IMR-90 (cell line): Measurements from ENCODE around the gene OPHN1. TPM values are rescaled to one million over a fixed set of nuclear protein-coding genes. Genes with fewer than 3 reads are reported as not detected.

ENCODE experiments used
- ATAC-seq: fragments of 200-7000 bp; cut with Tn5 transposase; 2 replicates; pipeline ENCODE4 v1.9.1; 2020; ENCODE audit warnings: low read depth, mild to moderate bottlenecking, moderate library complexity
- BruUV-seq: library from RNA; stranded (reverse); fragments of 400-500 nt; replicated peaks from 2 replicates; lab custom pipeline; 2021; lab: Mats Ljungman, UMichigan
- CTCF ChIA-PET: fragments of 300-600 bp; formaldehyde crosslinking; extraction: SDS; loops from one replicate; lab custom pipeline; 2021; ENCODE audit warnings: antibody characterized with exemption; lab: Yijun Ruan, JAX
- POLR2A ChIA-PET: fragments of 300-600 bp; sonication (Branson Sonifier 250); formaldehyde crosslinking; loops from one replicate; lab custom pipeline; 2022; ENCODE audit warnings: antibody characterized with exemption; ENCODE audit not compliant: unreplicated experiment; lab: Charles Lee
- DNase-seq: peaks from one replicate; pipeline ENCODE4 v3.0.0; 2013
- H2AFZ ChIP-seq: replicated peaks from 2 replicates; pipeline ENCODE3; 2013; ENCODE audit warnings: low read length, mild to moderate bottlenecking; ENCODE audit not compliant: poor library complexity
- H2AK5ac ChIP-seq: 2 replicates; pipeline ENCODE4 v1.6.1; 2013; ENCODE audit warnings: low read depth, low read length, inconsistent platforms
- H2AK9ac ChIP-seq: replicated peaks from 2 replicates; pipeline ENCODE3; 2013; ENCODE audit warnings: mild to moderate bottlenecking, low read depth, low read length, moderate library complexity; ENCODE audit not compliant: poor library complexity
- H2BK120ac ChIP-seq: 2 replicates; pipeline ENCODE4 v1.6.1; 2013; ENCODE audit warnings: low read depth, low read length, inconsistent platforms
- H2BK15ac ChIP-seq: 3 replicates; pipeline ENCODE4 v1.6.1; 2013; ENCODE audit warnings: low read depth, low read length, inconsistent platforms
- H2BK20ac ChIP-seq: 2 replicates; pipeline ENCODE4 v1.6.1; 2013; ENCODE audit warnings: low read depth, mild to moderate bottlenecking, inconsistent platforms, low read length, moderate library complexity
- H2BK5ac ChIP-seq: 2 replicates; pipeline ENCODE4 v1.6.1; 2013; ENCODE audit warnings: mild to moderate bottlenecking, low read depth, low read length, inconsistent platforms; ENCODE audit not compliant: poor library complexity, severe bottlenecking
- H3K14ac ChIP-seq: replicated peaks from 2 replicates; pipeline ENCODE4 v1.6.1; 2013; ENCODE audit warnings: low read depth, low read length, inconsistent platforms
- H3K18ac ChIP-seq: 2 replicates; pipeline ENCODE4 v1.6.1; 2013; ENCODE audit warnings: low read depth, low read length, control low read depth
- H3K23ac ChIP-seq: 2 replicates; pipeline ENCODE4 v1.6.1; 2013; ENCODE audit warnings: low read depth, low read length, inconsistent platforms
- H3K27ac ChIP-seq: 2 replicates; pipeline ENCODE4 v1.5.1; 2013; ENCODE audit warnings: mild to moderate bottlenecking, control low read depth, low read length; ENCODE audit not compliant: insufficient read depth
- H3K27me3 ChIP-seq: 2 replicates; pipeline ENCODE4 v1.6.1; 2013; ENCODE audit warnings: low read length; ENCODE audit not compliant: control insufficient read depth, insufficient read depth
- H3K36me3 ChIP-seq: 2 replicates; pipeline ENCODE4 v1.6.1; 2013; ENCODE audit warnings: low read length, mixed read lengths; ENCODE audit not compliant: control insufficient read depth, insufficient read depth
- H3K4ac ChIP-seq: 2 replicates; pipeline ENCODE4 v1.6.1; 2013; ENCODE audit warnings: low read depth, low read length, inconsistent platforms
- H3K4me1 ChIP-seq: 2 replicates; pipeline ENCODE4 v1.6.1; 2013; ENCODE audit warnings: low read length, mixed read lengths; ENCODE audit not compliant: control insufficient read depth, insufficient read depth
- H3K4me2 ChIP-seq: 2 replicates; pipeline ENCODE4 v1.6.1; 2013; ENCODE audit warnings: low read depth, mild to moderate bottlenecking, control low read depth, low read length, moderate library complexity
- H3K4me3 ChIP-seq: 2 replicates; pipeline ENCODE4 v1.5.1; 2013; ENCODE audit warnings: low read depth, mild to moderate bottlenecking, control low read depth, low read length, moderate library complexity; ENCODE audit not compliant: insufficient read depth
- H3K56ac ChIP-seq: 2 replicates; pipeline ENCODE4 v1.6.1; 2013; ENCODE audit warnings: low read length, inconsistent platforms; ENCODE audit not compliant: insufficient read depth; ENCODE audit errors: extremely low read depth
- H3K79me1 ChIP-seq, 2 experiments: 2 replicates each; pipeline ENCODE4 v1.6.1; 2013; ENCODE audit warnings: low read length in 2 of 2, inconsistent platforms in 1 of 2, low read depth in 1 of 2
- H3K9ac ChIP-seq: 2 replicates; pipeline ENCODE4 v1.6.1; 2013; ENCODE audit warnings: low read depth, low read length, control low read depth
- H3K9me1 ChIP-seq: 2 replicates; pipeline ENCODE4 v1.6.1; 2013; ENCODE audit warnings: low read length, inconsistent platforms; ENCODE audit not compliant: insufficient read depth
- H3K9me3 ChIP-seq: 2 replicates; pipeline ENCODE4 v1.6.1; 2013; ENCODE audit warnings: low read length; ENCODE audit not compliant: control insufficient read depth, insufficient read depth
- H4K20me1 ChIP-seq: 2 replicates; pipeline ENCODE4 v1.6.1; 2013; ENCODE audit warnings: low read length, inconsistent platforms; ENCODE audit not compliant: insufficient read depth
- H4K5ac ChIP-seq: 2 replicates; pipeline ENCODE4 v1.6.1; 2013; ENCODE audit warnings: mild to moderate bottlenecking, low read depth, low read length, control low read depth
- H4K8ac ChIP-seq, 2 experiments: 2 replicates each; pipeline ENCODE4 v1.6.1; 2013; ENCODE audit warnings: low read depth in 2 of 2, low read length in 2 of 2, control low read depth in 1 of 2, inconsistent platforms in 1 of 2
- H4K91ac ChIP-seq: 2 replicates; pipeline ENCODE4 v1.6.1; 2013; ENCODE audit warnings: low read depth, low read length, inconsistent platforms; ENCODE audit not compliant: insufficient read depth
- BHLHE40 ChIP-seq: fragments of 150-350 bp; IDR thresholded peaks from 2 replicates; pipeline ENCODE4 v1.6.1; 2016; ENCODE audit warnings: mild to moderate bottlenecking, low read depth, low read length
- CEBPB ChIP-seq: IDR thresholded peaks from 2 replicates; pipeline ENCODE4 v1.6.1; 2012; ENCODE audit warnings: low read depth, low read length, improper control_type of control experiment
- CHD1 ChIP-seq: IDR thresholded peaks from 2 replicates; pipeline ENCODE4 v1.6.1; 2012; ENCODE audit warnings: low read depth, low read length, improper control_type of control experiment
- FOS ChIP-seq: fragments of 150-350 bp; IDR thresholded peaks from 2 replicates; pipeline ENCODE4 v1.6.1; 2016; ENCODE audit warnings: low read depth, low read length
- MAFK ChIP-seq: IDR thresholded peaks from 2 replicates; pipeline ENCODE4 v1.6.1; 2012; ENCODE audit warnings: low read depth, low read length, improper control_type of control experiment
- MAZ ChIP-seq: IDR thresholded peaks from 2 replicates; pipeline ENCODE4 v1.6.1; 2012; ENCODE audit warnings: low read depth, mild to moderate bottlenecking, low read length, improper control_type of control experiment, moderate library complexity, borderline replicate concordance
- MXI1 ChIP-seq: IDR thresholded peaks from 2 replicates; pipeline ENCODE4 v1.6.1; 2012; ENCODE audit warnings: low read depth, mild to moderate bottlenecking, low read length, moderate library complexity, borderline replicate concordance
- NFE2L2 ChIP-seq: fragments of 150-350 bp; IDR thresholded peaks from 2 replicates; pipeline ENCODE4 v1.6.1; 2016; ENCODE audit warnings: low read depth, mild to moderate bottlenecking, low read length
- POLR2A ChIP-seq: IDR thresholded peaks from 2 replicates; pipeline ENCODE4 v1.6.1; 2012; ENCODE audit warnings: mild to moderate bottlenecking, low read depth, low read length
- RAD21 ChIP-seq: IDR thresholded peaks from 2 replicates; pipeline ENCODE4 v1.6.1; 2012; ENCODE audit warnings: low read length, improper control_type of control experiment
- RCOR1 ChIP-seq: IDR thresholded peaks from 2 replicates; pipeline ENCODE4 v1.6.1; 2012; ENCODE audit warnings: mild to moderate bottlenecking, low read length, improper control_type of control experiment; ENCODE audit not compliant: insufficient replicate concordance
- RFX5 ChIP-seq: IDR thresholded peaks from 2 replicates; pipeline ENCODE4 v1.8.0; 2012; ENCODE audit warnings: low read depth, mild to moderate bottlenecking, low read length, moderate library complexity
- SMC3 ChIP-seq: fragments of 150-350 bp; IDR thresholded peaks from 2 replicates; pipeline ENCODE4 v1.6.1; 2016; ENCODE audit warnings: low read depth, mild to moderate bottlenecking, antibody characterized with exemption, low read length, moderate library complexity
- USF2 ChIP-seq: fragments of 150-350 bp; IDR thresholded peaks from 2 replicates; pipeline ENCODE4 v1.6.1; 2017; ENCODE audit warnings: mild to moderate bottlenecking, antibody characterized with exemption, low read length, low read depth
- WGBS, 2 experiments: methylation state at CpG; one replicate each; pipeline versions ENCODE4 v1.1.5 to v1.1.7; 2013; ENCODE audit warnings: missing lambda C conversion rate in 2 of 2; ENCODE audit not compliant: insufficient read length in 1 of 2; ENCODE audit errors: extremely low coverage in 2 of 2; 5-methylcytosine and 5-hydroxymethylcytosine counted together
- dilution Hi-C: fragments of 300-500 bp; cut with HindIII; formaldehyde crosslinking; loops from one replicate; pipeline ENCODE4 v1.14.3; 2018; ENCODE audit warnings: low sequenced_read_pairs; ENCODE audit not compliant: unreplicated experiment
- in situ Hi-C: fragments of 300-500 bp; cut with MboI; formaldehyde crosslinking; loops from 3 replicates; pipeline ENCODE4 v1.14.3; 2019; ENCODE audit warnings: low sequenced_read_pairs, inconsistent platforms, mixed read lengths
- intact Hi-C: fragments of 100-400 bp; cut with micrococcal nuclease; formaldehyde crosslinking; loops from 2 replicates; pipeline ENCODE4 v1.10.0; 2022
- polyA plus RNA-seq, 3 experiments: library from polyadenylated mRNA; depleted of rRNA; stranded (reverse); fragments of >200 nt; gene quantifications; 2 replicates each; pipeline ENCODE4 v1.2.3, GENCODE V29; 2012; ENCODE audit warnings: low replicate concordance in 1 of 3
- total RNA-seq: library from RNA; depleted of rRNA; stranded (reverse); fragments of >200 nt; gene quantifications from 2 replicates; pipeline ENCODE4 v1.2.3, GENCODE V29; 2012
- TF ChIP-seq, protein P1 (sequence below): conservative IDR thresholded peaks from 2 replicates; pipeline ENCODE4 v1.5.1; 2012; ENCODE audit warnings: mild to moderate bottlenecking, low read depth, low read length, improper control_type of control experiment
- TF ChIP-seq, protein P2 (sequence below): fragments of 150-350 bp; IDR thresholded peaks from 2 replicates; pipeline ENCODE4 v1.6.1; 2016; ENCODE audit warnings: low read depth, mild to moderate bottlenecking, low read length, moderate library complexity, borderline replicate concordance

OPHN1 gene
- total and polyA plus RNA-seq, 2 of the 4 experiments (the other 2 are of a cell fraction): 4.0 to 13.1 TPM

DNA sequence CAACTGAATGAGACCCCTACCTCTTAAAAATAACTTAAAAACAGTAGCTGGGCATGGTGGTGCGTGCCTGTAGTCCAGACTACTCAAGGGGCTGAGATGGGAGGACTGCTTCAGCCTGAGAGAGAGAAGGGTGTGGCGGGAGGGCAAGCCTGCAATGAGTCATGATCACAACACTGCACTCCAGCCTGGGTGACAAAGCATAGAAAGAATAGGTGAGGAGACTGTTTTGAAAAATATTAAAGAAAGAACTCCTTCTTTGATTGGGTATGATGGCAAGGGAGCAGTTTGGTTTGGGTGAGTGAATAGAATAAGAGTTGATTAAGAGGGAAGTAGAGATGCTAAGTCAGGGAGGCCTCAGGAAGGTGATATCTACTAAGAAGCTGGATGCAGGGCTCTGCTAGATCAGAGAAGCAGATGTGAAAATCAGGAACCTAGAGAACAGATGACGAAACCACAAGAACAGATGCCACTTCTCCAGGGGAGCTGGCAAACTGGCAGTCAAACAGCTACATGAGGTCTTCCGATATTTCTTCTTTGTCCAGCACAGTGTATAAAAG, 318.6 kb downstream of the OPHN1 start:
- Histone ChIP-seq H2BK5ac (no peak overlapping the region), H3K4ac (no peak overlapping the region), H3K36me3 (no peaks in the 10 kb centered on the region), H3K23ac (no peak overlapping the region), H2AK5ac (no peak overlapping the region), H3K27me3 (no peaks in the 10 kb centered on the region), H4K20me1 (no peaks in the 10 kb centered on the region), H3K4me1 (no peaks in the 10 kb centered on the region), H2BK15ac (no peak overlapping the region), H3K4me3 (no peak overlapping the region), H3K9me3 (no peaks in the 10 kb centered on the region), H3K9ac (no peak overlapping the region), H2BK20ac (no peak overlapping the region), H3K4me2 (no peak overlapping the region), H4K91ac (no peak overlapping the region), H4K8ac (no peak overlapping the region), H3K14ac (no peak overlapping the region), H4K5ac (no peak overlapping the region), H2BK120ac (no peak overlapping the region), H3K18ac (no peak overlapping the region), H2AK9ac (no peak overlapping the region), H3K79me1 (no peaks in the 10 kb centered on the region), H3K9me1 (no peaks in the 10 kb centered on the region), H3K56ac (no peak overlapping the region), H3K27ac (no peak overlapping the region), H2AFZ (no peak overlapping the region)
- WGBS, 2 experiments: no CpG with 5 or more reads among the region's 4 CpGs
- intact Hi-C loops (no loop called here), dilution Hi-C loops (no loop called here), in situ Hi-C loops (no loop called here)
- DNase-seq (peak; percentile 16), ATAC-seq (no peak)
- ChIA-PET POLR2A (no interaction called here), CTCF (no interaction called here)
- no TSS peak for BruUV-seq
- TF ChIP-seq MXI1: no peak
- TF ChIP-seq SMC3: no peak
- TF ChIP-seq, protein P1, sequence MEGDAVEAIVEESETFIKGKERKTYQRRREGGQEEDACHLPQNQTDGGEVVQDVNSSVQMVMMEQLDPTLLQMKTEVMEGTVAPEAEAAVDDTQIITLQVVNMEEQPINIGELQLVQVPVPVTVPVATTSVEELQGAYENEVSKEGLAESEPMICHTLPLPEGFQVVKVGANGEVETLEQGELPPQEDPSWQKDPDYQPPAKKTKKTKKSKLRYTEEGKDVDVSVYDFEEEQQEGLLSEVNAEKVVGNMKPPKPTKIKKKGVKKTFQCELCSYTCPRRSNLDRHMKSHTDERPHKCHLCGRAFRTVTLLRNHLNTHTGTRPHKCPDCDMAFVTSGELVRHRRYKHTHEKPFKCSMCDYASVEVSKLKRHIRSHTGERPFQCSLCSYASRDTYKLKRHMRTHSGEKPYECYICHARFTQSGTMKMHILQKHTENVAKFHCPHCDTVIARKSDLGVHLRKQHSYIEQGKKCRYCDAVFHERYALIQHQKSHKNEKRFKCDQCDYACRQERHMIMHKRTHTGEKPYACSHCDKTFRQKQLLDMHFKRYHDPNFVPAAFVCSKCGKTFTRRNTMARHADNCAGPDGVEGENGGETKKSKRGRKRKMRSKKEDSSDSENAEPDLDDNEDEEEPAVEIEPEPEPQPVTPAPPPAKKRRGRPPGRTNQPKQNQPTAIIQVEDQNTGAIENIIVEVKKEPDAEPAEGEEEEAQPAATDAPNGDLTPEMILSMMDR: no peak
- no peak for TF ChIP-seq USF2
- no peak for TF ChIP-seq RCOR1
- no peak for TF ChIP-seq RFX5
- TF ChIP-seq RAD21: no peak
- TF ChIP-seq, protein P2, sequence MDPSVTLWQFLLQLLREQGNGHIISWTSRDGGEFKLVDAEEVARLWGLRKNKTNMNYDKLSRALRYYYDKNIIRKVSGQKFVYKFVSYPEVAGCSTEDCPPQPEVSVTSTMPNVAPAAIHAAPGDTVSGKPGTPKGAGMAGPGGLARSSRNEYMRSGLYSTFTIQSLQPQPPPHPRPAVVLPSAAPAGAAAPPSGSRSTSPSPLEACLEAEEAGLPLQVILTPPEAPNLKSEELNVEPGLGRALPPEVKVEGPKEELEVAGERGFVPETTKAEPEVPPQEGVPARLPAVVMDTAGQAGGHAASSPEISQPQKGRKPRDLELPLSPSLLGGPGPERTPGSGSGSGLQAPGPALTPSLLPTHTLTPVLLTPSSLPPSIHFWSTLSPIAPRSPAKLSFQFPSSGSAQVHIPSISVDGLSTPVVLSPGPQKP: no peak
- no peak for TF ChIP-seq CHD1
- TF ChIP-seq CEBPB: no peak
- no peak for TF ChIP-seq MAFK
- no peak for TF ChIP-seq FOS
- TF ChIP-seq NFE2L2: no peak
- no peak for TF ChIP-seq POLR2A
- TF ChIP-seq MAZ: no peak
- no peak for TF ChIP-seq BHLHE40
